HG02885 (cell line): ENCODE measurements around the gene DOCK8.

ENCODE experiments used
- ATAC-seq: cut with Tn5 transposase; IDR thresholded peaks from one replicate; pipeline ENCODE4 v1.9.1; 2021; ENCODE audit warnings: mild to moderate bottlenecking; ENCODE audit not compliant: unreplicated experiment, poor library complexity

Gene DOCK8

DNA sequence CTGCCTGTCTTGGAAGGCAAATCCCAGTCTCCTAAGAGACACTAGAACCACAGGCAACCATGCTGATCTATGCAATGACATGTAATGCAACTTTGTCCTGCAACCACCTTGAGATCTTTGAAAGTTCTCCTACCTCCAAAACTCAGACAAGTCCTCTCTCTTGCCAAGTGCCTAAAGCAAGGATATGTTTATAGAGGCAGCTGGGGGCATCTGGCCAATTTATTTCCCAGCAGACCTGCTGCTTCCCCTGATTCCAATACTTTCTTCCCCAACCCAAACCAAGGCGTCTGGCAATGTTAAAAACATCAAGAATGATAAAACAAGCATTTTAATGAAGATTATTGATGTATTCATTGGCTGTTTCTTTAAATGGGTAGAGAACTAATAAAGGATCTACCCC is 138.4 kb downstream of the DOCK8 start:
- ATAC-seq = no peak

DNA sequence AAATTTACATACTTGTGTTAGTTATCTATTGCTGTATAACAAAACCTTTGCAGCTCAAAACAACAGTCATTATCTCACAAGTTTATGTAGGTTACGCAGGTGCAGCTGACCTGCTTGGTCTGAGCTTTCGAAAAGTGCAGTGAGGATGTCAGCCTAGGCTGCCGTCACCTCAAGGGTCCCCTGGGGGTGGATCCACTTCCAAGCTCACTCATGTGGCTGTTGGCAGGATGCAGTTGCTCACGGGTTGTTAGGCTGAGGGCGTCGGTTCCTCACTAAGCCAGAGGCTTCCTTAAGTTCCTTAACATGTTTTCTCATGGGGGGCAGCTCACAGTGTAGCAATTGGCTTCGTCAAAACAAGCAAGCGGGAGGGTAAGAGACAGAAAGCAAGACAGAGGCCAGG is 139.8 kb downstream of the DOCK8 start:
- no peak for ATAC-seq

DNA sequence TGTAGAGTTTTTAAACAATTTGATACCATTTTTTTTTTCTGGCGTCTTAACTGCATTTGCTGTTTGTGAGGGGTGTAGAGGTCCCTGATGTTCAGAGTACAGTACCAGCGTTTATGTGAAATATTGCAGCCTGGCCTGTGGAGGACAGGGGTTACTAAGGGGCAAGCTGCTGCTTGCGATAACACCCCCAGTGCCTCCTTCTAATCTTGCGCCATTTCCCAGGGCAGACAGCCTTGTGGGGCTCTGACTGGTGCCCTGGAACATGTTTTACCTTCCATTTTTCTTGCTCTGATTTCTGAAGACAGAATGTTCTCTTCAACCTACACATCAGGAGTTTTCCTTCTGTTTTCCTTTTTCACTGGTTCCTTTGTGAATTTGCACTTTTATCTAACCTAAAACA is 142.9 kb downstream of the DOCK8 start:
- no peak for ATAC-seq

DNA sequence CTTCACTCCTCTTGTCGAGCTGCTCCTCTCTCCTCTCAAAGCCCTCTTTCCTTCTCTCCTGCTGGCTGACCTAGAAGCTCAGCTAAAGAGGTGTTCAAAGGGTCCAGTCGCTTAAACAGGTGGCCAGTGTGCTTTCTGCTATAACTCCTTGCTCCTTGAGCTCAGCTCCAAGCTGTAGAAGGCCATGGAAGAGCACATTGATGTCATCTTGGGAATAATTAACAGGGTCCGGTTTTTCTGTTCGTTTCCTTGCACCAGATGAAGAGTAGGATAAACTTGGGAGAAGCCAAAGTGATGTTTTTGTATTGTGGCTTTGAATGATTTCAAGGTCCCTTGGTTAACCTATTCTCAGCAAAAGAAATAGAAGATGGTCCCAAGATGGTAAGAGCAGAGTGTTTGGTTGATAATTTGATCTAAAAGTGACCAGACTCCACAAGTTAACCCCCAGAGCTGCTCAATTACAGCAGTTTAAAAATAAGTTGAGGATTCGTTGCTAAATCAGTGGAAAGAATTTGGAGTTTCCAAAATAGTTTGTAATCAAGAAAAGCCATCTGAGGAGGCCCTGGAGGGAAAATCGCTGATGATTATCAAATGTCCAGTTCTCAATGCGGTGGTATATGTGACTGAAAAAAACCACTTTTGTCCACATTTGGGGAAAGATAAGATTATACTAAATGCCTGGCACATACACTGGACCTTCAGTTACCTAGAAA is 148.1 kb downstream of the DOCK8 start:
- no peak for ATAC-seq

DNA sequence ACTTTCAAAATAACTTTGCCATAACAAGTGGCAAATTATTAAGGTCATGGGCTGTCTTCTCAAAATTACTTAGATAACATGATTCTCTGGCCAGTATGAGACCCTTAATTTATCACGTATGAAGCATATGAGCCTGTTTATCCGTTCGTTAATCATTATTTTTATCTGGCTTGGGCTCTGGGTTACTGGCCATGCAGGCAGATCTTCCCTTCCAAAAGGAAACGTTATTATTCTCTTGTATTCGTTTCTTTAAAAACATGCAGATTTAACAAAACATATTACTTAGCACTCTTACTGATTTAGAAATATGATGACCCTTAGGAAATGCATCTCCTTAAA is 148.6 kb downstream of the DOCK8 start:
- ATAC-seq = no peak

DNA sequence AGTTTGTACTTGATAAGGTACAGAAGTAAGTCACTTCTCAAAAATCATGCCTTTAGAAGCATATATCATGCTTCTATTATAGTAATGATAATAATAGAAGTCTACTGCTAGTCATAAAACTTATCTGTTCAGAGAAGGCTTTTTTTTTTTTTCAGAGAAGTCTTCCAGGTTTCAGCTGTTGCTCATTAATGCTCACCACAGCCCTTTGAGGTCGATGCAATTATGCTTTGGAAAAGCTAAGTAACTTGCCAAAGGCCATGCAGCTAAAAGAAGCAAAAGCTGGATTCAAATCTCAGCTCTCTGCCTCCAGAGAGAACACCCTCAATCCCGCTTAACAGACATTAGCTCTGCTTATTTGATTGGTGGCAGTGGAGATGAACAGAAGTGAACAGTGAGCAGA is 150.8 kb downstream of the DOCK8 start:
- no peak for ATAC-seq

DNA sequence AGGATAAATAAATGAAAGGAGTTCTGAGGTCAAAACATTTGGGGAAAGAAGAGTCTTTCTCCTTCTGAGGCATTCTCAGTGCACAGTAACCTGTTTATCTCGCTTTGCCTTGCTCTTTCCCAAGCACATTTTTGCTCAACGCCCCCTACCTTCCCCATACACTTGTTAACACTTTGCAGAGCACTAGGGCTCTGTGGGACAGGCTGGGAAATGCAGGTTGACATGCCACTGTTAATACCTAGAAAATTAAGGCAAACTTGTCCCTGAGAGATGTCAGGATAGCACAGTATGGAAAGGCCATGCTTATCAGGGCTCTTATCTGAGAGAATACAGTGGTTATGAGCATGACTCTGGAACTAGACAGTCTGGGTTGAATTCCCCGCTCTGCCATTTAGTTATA is 152.0 kb downstream of the DOCK8 start:
- ATAC-seq = no peak

DNA sequence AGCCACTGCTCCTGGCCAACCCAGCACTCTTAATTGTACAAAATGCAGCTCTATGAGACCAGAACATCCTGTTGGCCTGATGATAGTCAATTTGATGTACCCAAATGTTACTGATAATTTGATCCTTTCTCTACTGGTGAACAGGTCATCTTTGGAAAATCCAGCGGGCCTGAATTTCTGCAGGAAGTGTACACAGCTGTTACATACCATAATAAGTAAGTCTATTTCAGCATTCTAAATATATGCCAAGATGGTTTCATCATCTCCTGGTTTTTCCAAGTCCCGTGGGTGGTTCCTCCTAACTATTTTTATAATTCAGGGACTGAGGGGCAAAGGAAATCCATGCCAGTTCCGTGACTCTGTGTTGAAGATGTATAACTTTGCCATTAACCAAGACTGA is 155.4 kb downstream of the DOCK8 start:
- ATAC-seq = no peak

DNA sequence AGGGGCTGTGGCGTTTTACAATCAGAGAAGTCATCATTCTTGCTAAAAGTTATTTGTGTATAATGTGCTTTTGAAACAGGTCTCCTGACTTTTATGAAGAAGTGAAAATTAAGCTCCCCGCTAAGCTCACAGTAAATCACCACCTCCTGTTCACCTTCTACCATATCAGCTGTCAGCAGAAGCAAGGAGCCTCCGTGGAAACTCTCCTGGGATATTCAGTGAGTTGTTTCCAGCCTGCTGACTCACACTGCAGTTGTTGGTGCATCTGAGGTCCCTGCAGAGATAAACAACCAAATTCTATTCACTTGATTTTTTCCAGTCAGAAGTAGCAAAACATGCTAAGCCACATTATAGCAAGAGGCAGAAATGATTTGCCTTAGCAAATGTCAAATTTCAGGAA is 156.7 kb downstream of the DOCK8 start:
- no peak for ATAC-seq

DNA sequence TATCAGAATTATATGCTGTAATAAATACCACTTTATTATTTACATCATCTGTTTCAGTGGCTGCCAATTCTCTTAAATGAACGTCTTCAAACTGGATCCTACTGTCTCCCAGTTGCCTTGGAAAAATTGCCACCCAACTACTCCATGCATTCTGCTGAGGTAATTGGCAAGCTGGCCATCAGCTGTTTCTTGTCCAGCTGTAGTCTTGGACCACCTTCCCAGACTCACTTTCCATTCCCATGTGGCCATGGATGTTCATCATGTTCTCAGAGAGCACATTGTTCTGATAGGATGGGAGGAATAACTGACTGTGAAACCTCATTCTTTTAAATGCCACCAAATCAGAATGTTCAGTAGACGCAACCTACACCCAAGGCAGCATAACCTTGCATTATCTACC is 157.5 kb downstream of the DOCK8 start:
- no peak for ATAC-seq

DNA sequence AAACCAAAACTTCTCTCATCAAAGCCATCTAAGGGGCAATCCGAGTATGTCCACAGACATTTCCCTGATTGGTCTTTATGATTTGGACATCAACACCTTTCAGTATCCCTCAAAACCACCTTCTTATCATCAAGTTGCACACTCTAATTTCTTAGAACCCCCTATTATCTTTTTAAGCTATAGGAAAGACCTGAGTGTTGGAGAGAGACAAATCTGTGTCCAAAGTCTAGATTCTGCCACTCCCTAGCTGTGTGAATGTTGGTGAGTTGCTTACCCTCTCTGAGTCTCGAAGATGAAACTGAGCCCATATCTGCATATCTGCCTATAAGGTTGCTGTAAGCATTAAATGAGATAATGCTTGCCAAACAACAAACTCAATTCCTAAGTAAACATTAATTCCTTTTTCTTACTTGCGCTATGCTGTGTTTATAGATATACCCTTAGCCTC is 159.1 kb downstream of the DOCK8 start:
- ATAC-seq = no peak

DNA sequence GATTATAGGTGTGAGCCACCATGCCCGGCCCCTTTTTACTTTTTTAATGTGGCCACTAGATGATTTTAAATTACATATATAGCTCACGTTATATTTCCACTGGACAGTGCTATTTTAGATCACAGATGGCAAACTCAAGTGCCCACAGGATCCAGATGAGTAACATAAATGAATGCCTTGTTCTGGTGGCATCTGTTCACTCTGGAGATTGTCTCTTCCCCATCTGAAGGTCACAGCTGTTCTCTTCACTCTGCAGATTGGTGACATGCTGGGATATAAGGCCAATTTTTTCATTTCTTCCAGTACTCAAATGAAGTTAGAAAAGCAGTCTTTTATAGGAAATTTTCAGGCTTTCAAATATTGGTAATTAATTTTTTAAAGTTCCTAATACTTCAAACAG is 160.1 kb downstream of the DOCK8 start:
- ATAC-seq = no peak

DNA sequence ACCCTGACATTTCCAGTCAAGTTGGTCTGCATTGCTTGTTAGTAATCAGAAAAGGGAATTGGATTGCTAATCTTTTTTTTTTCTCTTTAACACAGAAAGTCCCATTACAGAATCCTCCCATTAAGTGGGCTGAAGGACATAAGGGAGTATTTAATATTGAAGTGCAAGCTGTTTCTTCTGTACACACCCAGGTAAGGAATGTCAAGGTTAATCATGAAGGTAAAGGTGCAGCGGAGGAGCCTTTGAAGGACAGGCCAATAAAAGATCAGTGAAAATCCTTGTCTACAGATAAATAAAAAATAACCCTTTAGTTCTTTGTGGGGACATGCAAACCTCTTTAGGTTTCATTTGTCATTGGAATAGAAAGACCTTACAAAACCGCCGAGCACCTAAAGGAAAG is 161.4 kb downstream of the DOCK8 start:
- no peak for ATAC-seq

DNA sequence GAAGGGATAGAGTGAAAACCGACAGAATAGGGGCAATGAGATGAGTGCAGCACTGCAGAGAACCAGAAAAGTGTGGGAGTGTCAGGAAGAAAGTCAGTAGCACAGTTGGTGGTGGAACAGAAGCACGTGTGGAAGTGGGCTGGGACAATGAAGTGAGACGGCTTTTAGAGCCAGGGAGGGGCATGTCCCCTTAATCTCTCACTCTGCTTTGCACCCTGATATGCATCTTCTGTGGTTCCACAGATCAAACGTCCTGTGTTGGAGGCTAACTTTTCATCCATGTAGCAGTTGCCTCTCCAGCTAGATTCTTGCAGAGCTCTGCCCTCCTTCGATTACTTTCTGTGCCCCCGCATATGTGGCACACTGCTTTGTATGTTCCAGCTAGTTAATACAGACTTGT is 163.6 kb downstream of the DOCK8 start:
- no peak for ATAC-seq

DNA sequence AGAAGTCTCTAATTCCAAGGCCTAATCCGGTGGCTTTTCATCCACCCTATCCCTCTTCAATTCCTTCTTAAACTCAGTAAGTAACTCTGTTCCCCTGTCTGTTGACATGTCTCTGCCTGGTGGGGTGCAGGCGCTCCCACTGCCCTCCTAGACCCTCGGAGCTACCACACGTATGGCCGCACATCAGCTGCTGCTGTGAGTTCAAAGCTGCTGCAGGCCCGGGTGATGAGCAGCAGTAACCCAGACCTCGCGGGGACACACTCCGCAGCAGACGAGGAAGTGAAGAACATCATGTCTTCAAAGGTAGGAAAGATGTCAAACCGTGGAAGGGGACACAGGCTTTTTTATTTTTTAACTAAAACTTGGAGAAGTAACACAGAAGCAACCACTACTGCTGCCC is 167.7 kb downstream of the DOCK8 start:
- ATAC-seq = no peak

DNA sequence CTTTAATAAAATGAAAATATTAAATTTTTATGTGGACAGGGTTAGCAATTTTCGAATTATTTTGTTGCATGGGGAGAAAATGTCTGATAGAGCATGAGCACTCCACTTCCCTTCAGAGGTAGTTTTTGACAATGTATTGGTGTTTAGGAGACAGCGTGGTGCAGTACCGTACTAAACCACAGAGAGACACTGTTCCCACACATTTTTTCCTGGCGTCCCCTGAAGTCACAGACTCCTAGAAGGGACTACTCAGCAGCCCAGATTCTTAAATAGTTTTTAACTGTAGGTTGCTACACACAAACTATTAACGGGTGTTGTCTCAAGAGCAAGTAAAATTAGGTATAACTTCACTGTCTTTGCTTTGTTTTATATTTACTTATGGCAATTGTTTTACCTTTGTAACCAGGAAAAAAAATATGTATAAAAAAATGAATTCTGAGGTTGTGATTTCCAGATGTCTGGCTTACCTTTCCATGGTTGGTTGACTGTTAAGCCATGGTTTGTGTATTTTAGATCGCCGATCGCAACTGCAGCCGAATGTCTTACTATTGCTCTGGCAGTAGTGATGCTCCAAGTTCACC is 171.2 kb downstream of the DOCK8 start:
- ATAC-seq = no peak

DNA sequence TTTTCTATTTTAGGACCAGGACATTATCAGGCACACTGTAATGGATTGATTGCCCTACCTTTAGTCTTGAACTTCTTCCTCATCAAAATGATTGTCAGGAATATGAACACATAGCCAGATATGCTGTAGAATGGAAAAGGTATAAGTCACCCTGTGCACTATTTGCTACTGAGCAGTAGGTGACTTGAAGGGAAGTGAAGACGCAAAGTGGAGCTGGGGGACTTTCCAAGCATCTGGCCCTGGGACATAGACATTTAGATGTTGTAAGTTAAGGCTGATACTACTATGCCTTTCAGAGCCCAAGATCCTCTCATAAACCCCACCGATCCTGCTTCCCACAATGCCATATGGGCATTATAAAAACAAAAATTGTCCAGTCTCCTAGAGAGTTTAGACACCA is 174.5 kb downstream of the DOCK8 start:
- ATAC-seq = no peak

DNA sequence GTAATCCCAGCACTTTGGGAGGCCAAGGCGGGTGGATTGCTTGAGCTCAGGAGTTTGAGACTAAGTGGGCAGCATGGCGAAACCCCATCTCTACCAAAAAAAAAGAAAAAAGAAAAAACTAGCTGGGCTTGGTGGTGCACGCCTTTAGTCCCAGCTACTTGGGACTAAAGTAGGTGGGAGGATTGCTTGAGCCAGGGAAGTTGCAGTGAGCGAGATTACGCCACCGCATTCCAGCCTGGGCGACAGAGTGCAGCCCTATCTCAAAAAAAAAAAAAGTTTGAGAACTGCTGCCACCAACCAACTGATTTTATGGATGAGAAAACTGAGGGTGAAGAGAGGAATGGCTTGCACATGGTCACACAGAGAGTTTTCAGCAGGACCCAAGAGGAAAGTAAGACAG is 175.1 kb downstream of the DOCK8 start:
- no peak for ATAC-seq

DNA sequence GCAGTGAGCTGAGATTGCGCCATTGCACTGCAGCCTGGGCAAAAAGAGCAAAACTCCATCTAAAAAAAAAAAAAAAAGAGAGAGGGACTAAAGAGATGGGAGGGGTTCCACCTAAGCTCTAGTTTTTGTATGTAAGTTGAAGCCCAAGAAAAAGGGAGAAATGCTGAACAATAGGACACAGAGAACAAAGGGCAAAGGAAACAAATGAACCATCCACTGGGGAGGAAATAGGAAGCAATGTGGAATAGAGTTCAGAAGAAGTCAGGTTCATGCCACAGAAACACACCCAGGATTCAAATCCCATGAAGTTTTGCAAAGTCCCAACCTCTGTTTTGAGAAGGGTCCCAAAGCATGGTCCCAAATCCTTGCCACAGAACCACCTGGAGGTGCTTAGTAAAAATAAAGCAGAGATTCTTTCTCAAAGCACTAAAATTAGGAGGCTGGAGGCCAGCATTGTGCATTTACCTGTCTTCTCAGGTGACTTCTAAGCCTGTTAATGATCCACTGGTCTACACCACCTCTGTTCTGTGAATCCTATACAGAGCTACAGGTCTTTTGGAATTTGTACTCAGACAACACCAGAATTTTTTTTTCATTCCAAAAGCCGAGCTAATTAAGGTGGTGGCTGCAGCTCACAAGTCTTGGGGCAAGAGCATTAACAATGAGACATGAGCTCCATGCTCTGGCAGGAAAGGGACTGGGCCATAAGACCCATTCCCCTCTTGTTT is 177.6 kb downstream of the DOCK8 start:
- ATAC-seq = no peak

DNA sequence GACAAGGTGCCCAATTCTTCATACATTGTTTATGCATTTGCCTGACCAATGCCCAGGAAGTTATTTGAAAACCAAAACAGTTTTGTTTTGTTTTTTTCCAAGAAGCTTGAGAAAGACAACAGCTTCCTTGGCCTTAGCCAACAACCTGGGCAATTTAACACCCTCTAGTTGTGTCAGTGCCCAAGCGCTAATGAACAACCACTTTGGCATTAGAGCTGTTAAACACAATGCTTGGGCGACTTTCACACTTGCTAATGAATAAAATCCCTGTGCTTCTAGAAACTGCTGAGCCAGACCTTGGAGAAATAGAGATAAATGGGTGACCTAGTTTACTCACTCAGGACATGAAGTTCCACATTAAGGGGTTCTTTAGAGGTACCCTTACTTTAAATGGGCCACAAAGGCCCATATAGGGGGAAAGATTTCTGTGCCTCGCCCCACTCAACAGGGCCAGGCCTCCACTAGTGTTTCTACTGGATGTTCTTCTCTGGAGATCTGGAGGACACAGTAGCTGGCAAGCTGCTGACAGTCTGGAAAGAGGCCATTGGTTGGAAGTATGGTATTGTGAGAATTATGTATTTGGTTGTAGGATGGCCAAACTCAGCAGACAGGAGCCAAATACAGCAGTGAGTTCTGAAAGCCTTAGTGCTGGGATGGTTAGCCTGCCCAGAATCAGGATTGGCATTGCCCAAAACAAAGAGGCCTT is 179.8 kb downstream of the DOCK8 start:
- no peak for ATAC-seq

DNA sequence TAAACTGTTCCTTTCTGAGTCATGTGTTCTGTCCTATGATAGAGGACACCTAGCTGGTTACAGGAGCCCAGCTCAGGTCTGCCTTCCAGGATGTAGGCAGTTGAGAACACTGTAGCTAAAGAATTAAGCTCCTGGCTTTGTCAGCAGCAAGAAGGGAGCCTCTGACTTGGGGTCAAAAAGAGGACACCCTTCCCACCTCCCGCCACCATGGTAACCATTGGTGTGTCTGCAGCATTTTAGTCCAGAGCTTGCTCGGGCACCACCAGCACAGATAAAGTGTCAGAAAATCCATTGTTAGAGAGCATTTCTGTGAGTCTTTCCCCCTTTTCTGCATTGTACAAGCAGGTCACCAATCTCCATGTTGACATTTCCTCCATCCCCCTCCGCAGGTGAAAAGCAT is 181.7 kb downstream of the DOCK8 start:
- no peak for ATAC-seq
